MM.1S (cell line): ENCODE results near the gene GZF1.

Experiments
- DNase-seq: peaks from one replicate; pipeline ENCODE4 v3.0.0-alpha.2; 2015
- H2AFZ ChIP-seq: fragments of 300-600 bp; sonication (generic); 2 replicates; pipeline ENCODE4 v1.6.0; 2016; ENCODE audit warnings: antibody characterized with exemption, low read length
- H3F3A ChIP-seq: fragments of 300-600 bp; sonication (generic); 2 replicates; pipeline ENCODE4 v1.6.1; 2016; ENCODE audit warnings: mild to moderate bottlenecking, antibody characterized with exemption, low read length, moderate library complexity, mixed read lengths; ENCODE audit not compliant: insufficient read depth
- H3K27ac ChIP-seq: fragments of 300-600 bp; sonication (generic); 2 replicates; pipeline ENCODE4 v1.5.1; 2016; ENCODE audit warnings: mild to moderate bottlenecking, low read length
- H3K27me3 ChIP-seq: fragments of 300-600 bp; sonication (generic); replicated peaks from 2 replicates; pipeline ENCODE4 v1.6.0; 2016; ENCODE audit warnings: low read length; ENCODE audit not compliant: insufficient read depth
- H3K36me3 ChIP-seq: fragments of 300-600 bp; sonication (generic); replicated peaks from 2 replicates; pipeline ENCODE4 v1.6.1; 2016; ENCODE audit warnings: mild to moderate bottlenecking, low read length, mixed read lengths; ENCODE audit not compliant: insufficient read depth
- H3K4me1 ChIP-seq: fragments of 300-600 bp; sonication (generic); 2 replicates; pipeline ENCODE4 v1.6.1; 2016; ENCODE audit warnings: low read length, mixed read lengths
- H3K4me2 ChIP-seq: fragments of 300-600 bp; sonication (generic); 2 replicates; pipeline ENCODE4 v1.6.0; 2016; ENCODE audit warnings: low read depth, low read length
- H3K4me3 ChIP-seq: fragments of 300-600 bp; sonication (generic); 2 replicates; pipeline ENCODE4 v1.5.1; 2016; ENCODE audit warnings: low read length, mixed read lengths
- H3K79me2 ChIP-seq: fragments of 300-600 bp; sonication (generic); 2 replicates; pipeline ENCODE4 v1.6.1; 2016; ENCODE audit warnings: mixed run types, low read length, mixed read lengths
- H3K9ac ChIP-seq: fragments of 300-600 bp; sonication (generic); 2 replicates; pipeline ENCODE4 v1.6.1; 2016; ENCODE audit warnings: low read length, mixed read lengths
- H3K9me2 ChIP-seq: fragments of 300-600 bp; sonication (generic); replicated peaks from 2 replicates; pipeline ENCODE4 v1.6.1; 2016; ENCODE audit warnings: mild to moderate bottlenecking, low read length, mixed read lengths; ENCODE audit not compliant: insufficient read depth
- H3K9me3 ChIP-seq: fragments of 300-600 bp; sonication (generic); replicated peaks from 2 replicates; pipeline ENCODE4 v1.6.1; 2016; ENCODE audit warnings: mild to moderate bottlenecking, low read length, mixed read lengths; ENCODE audit not compliant: insufficient read depth
- H4K20me1 ChIP-seq: fragments of 300-600 bp; sonication (generic); 2 replicates; pipeline ENCODE4 v1.6.1; 2016; ENCODE audit warnings: mild to moderate bottlenecking, low read length, moderate library complexity, mixed read lengths; ENCODE audit not compliant: insufficient read depth
- EZH2 ChIP-seq: fragments of 300-600 bp; sonication (generic); optimal IDR thresholded peaks from 2 replicates; pipeline ENCODE3; 2017; ENCODE audit warnings: low read depth, mild to moderate bottlenecking, antibody characterized with exemption, low read length, mixed read lengths
- EZH2phosphoT487 ChIP-seq: fragments of 300-600 bp; sonication (generic); IDR thresholded peaks from 2 replicates; pipeline ENCODE4 v1.6.1; 2018; ENCODE audit warnings: antibody characterized with exemption, low read length
- TF ChIP-seq, protein P1 (sequence below): fragments of 300-600 bp; sonication (generic); IDR thresholded peaks from 2 replicates; pipeline ENCODE4 v1.5.1; 2016; ENCODE audit warnings: antibody characterized with exemption, low read length, mixed read lengths

The GZF1 gene

DNA sequence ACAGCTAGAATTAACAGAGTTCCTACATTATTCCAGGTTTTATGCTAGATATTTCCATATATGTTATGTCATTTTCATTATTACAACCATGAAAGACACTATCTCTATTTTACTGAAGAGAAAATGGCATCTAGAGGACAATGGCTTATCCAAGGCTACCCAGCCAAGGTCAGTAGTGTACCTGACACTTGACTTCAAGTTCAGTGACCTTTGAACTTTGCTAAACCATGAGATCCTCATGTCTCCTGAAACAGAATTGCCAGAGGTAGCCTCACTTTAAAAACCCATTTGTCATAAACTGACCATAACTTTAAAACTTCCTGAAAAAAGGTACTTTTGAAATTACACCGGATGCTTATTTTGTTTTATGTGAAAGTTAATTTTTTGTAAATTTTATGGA is 44.9 kb downstream of the GZF1 start:
- Histone ChIP-seq H2AFZ (no peak overlapping the region), H3K36me3 (0 out of 2 replicates have a peak, but pooled peaks cover 4% of the 10 kb centered on the region), H4K20me1 (peaks cover 9% of the 10 kb centered on the region), H3K9me3 (no peaks in the 10 kb centered on the region), H3K9ac (no peak overlapping the region), H3K27ac (no peak overlapping the region), H3K9me2 (no peaks in the 10 kb centered on the region), H3K27me3 (no peaks in the 10 kb centered on the region), H3K79me2 (peaks cover 90% of the 10 kb centered on the region), H3K4me3 (no peak overlapping the region), H3K4me1 (no peaks in the 10 kb centered on the region), H3F3A (no peaks in the 10 kb centered on the region), H3K4me2 (no peak overlapping the region)
- TF ChIP-seq EZH2phosphoT487: no peak
- TF ChIP-seq, protein P1, sequence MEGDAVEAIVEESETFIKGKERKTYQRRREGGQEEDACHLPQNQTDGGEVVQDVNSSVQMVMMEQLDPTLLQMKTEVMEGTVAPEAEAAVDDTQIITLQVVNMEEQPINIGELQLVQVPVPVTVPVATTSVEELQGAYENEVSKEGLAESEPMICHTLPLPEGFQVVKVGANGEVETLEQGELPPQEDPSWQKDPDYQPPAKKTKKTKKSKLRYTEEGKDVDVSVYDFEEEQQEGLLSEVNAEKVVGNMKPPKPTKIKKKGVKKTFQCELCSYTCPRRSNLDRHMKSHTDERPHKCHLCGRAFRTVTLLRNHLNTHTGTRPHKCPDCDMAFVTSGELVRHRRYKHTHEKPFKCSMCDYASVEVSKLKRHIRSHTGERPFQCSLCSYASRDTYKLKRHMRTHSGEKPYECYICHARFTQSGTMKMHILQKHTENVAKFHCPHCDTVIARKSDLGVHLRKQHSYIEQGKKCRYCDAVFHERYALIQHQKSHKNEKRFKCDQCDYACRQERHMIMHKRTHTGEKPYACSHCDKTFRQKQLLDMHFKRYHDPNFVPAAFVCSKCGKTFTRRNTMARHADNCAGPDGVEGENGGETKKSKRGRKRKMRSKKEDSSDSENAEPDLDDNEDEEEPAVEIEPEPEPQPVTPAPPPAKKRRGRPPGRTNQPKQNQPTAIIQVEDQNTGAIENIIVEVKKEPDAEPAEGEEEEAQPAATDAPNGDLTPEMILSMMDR: no peak
- no peak for TF ChIP-seq EZH2
- DNase-seq: no peak

GRCh38 chr20:23407781-23408464 is 45.9 kb downstream of the GZF1 start:
- Histone ChIP-seq H3K9me2 (no peaks in the 10 kb centered on the region), H3K36me3 (no peaks in the 10 kb centered on the region), H3K4me2 (no peak overlapping the region), H3K9ac (no peak overlapping the region), H3K27me3 (no peaks in the 10 kb centered on the region), H3K4me3 (no peak overlapping the region), H3K79me2 (peaks cover 97% of the 10 kb centered on the region), H3F3A (no peaks in the 10 kb centered on the region), H3K9me3 (no peaks in the 10 kb centered on the region), H2AFZ (no peak overlapping the region), H3K27ac (no peak overlapping the region), H3K4me1 (no peaks in the 10 kb centered on the region), H4K20me1 (peaks cover 12% of the 10 kb centered on the region)
- TF ChIP-seq, protein P1: no peak
- TF ChIP-seq EZH2 (no peak), EZH2phosphoT487 (no peak)
- no peak for DNase-seq

GRCh38 chr20:23408957-23409356 is 47.0 kb downstream of the GZF1 start:
- H3K36me3 ChIP-seq: no peaks in the 10 kb centered on the region
- no peak overlapping the region for H3K4me3 ChIP-seq
- TF ChIP-seq, protein P1: no peak
- TF ChIP-seq EZH2phosphoT487: no peak
- no peak for TF ChIP-seq EZH2
- H3K9me3 ChIP-seq: no peaks in the 10 kb centered on the region
- no peaks in the 10 kb centered on the region for H3F3A ChIP-seq
- H3K4me1 ChIP-seq: no peaks in the 10 kb centered on the region
- no peak overlapping the region for H3K9ac ChIP-seq
- no peaks in the 10 kb centered on the region for H3K27me3 ChIP-seq
- peaks cover 12% of the 10 kb centered on the region for H4K20me1 ChIP-seq
- no peaks in the 10 kb centered on the region for H3K9me2 ChIP-seq
- no peak overlapping the region for H3K4me2 ChIP-seq
- no peak overlapping the region for H2AFZ ChIP-seq
- H3K27ac ChIP-seq: no peak overlapping the region
- DNase-seq: no peak
- peaks cover 100% of the 10 kb centered on the region for H3K79me2 ChIP-seq
